Activated CD4-positive, alpha-beta T cell treated with anti-CD3 and anti-CD28 coated beads, Interleukin-2, amount 50 U/mL, for 4 hours (primary cell): ENCODE results near the gene NOVA2.

Experiments used
- DNase-seq, 2 experiments: peaks; one replicate each; pipeline ENCODE4 v3.0.0-alpha.2; 2020

Gene NOVA2

GRCh38 chr19:45973553-45974338 is at the start of gene NOVA2:
NOVA2 (minus strand) TSS chr19:45973865; CDS start chr19:45973351, 514 bp downstream.
- DNase-seq, result no peak

GRCh38 chr19:46023311-46023779 is 49.7 kb upstream of the NOVA2 start:
- no peak for DNase-seq

GRCh38 chr19:46022431-46023310 is 49.0 kb upstream of the NOVA2 start, which contains the start of gene PGLYRP1:
PGLYRP1 (minus strand) TSS chr19:46023053; CDS start chr19:46023021, 32 bp downstream.
- DNase-seq, result no peak

- DNase-seq, result no peak
These were observed 48.4 kb upstream of the NOVA2 start for GRCh38 chr19:46022061-46022430.

GRCh38 chr19:46021531-46022041 is 47.9 kb upstream of the NOVA2 start:
- no peak for DNase-seq

GRCh38 chr19:46020819-46021125 is 47.1 kb upstream of the NOVA2 start:
- no peak for DNase-seq

- no peak for DNase-seq
These were observed 45.6 kb upstream of the NOVA2 start for GRCh38 chr19:46019270-46019669.

GRCh38 chr19:46018729-46019251 is 45.1 kb upstream of the NOVA2 start:
- DNase-seq, result no peak

- no peak for DNase-seq
These were observed 44.4 kb upstream of the NOVA2 start for GRCh38 chr19:46017874-46018675.

- no peak for DNase-seq
These were observed 43.4 kb upstream of the NOVA2 start for GRCh38 chr19:46017095-46017429.

- DNase-seq, result peak; percentile 73 to 74
These were observed 42.9 kb upstream of the NOVA2 start for GRCh38 chr19:46016426-46017094.

- DNase-seq, result peak in 1 of 2 experiments; percentile 21
These were observed 42.2 kb upstream of the NOVA2 start for GRCh38 chr19:46015687-46016425.

- DNase-seq, result peak; percentile 58 to 63
These were observed 41.4 kb upstream of the NOVA2 start for GRCh38 chr19:46014941-46015686.

- DNase-seq, result no peak
These were observed 40.9 kb upstream of the NOVA2 start for GRCh38 chr19:46014534-46014933.

GRCh38 chr19:46009530-46010510 is 36.2 kb upstream of the NOVA2 start:
- peak; percentile 58 to 63 for DNase-seq

GRCh38 chr19:46006411-46006810 is 32.7 kb upstream of the NOVA2 start:
- DNase-seq, result no peak

- no peak for DNase-seq
These were observed 29.1 kb upstream of the NOVA2 start for GRCh38 chr19:46002678-46003275.

GRCh38 chr19:46000491-46001246 is 27.0 kb upstream of the NOVA2 start:
- DNase-seq, result peak; percentile 82 to 84
